Fibroblast of skin of scalp (primary cell): ENCODE measurements around the gene NYAP1.
A peak's percentile ranks its signal among the peaks of the same experiment; 100 is the strongest.

Source experiments
- DNase-seq: peaks from one replicate; pipeline ENCODE4 v3.0.0-alpha.2; 2013

Gene NYAP1

GRCh38 chr7:100464210-100464660 is 19.5 kb upstream of the NYAP1 start, which contains the start of gene SPACDR:
SPACDR (minus strand) TSS chr7:100464260; CDS start chr7:100464025, 235 bp downstream.
- no peak for DNase-seq

- no peak for DNase-seq
These were observed 18.9 kb upstream of the NYAP1 start for GRCh38 chr7:100464791-100465190.

GRCh38 chr7:100465299-100465698 is 18.4 kb upstream of the NYAP1 start:
- no peak for DNase-seq

- peak; percentile 81 for DNase-seq
These were observed 17.9 kb upstream of the NYAP1 start for GRCh38 chr7:100465702-100466311.

- no peak for DNase-seq
These were observed 16.8 kb upstream of the NYAP1 start for GRCh38 chr7:100466653-100467605.

- no peak for DNase-seq
These were observed 15.9 kb upstream of the NYAP1 start for GRCh38 chr7:100467638-100468373.

- DNase-seq = peak; percentile 68
These were observed 14.3 kb upstream of the NYAP1 start for GRCh38 chr7:100469227-100470044.

- DNase-seq = no peak
These were observed 12.7 kb upstream of the NYAP1 start for GRCh38 chr7:100471021-100471420.

- DNase-seq = no peak
These were observed 11.4 kb upstream of the NYAP1 start for GRCh38 chr7:100472121-100472851.

- DNase-seq = peak; percentile 60
These were observed 10.8 kb upstream of the NYAP1 start for GRCh38 chr7:100472854-100473499.

- no peak for DNase-seq
These were observed 8.2 kb upstream of the NYAP1 start for GRCh38 chr7:100475549-100475948.

- no peak for DNase-seq
These were observed 7.5 kb upstream of the NYAP1 start for GRCh38 chr7:100476101-100476780.

GRCh38 chr7:100476903-100477870 is 6.5 kb upstream of the NYAP1 start:
- no peak for DNase-seq

- no peak for DNase-seq
These were observed 5.9 kb upstream of the NYAP1 start for GRCh38 chr7:100477871-100478267.

- DNase-seq = peak; percentile 94
These were observed 4.6 kb upstream of the NYAP1 start, which contains the start of gene TSC22D4 for GRCh38 chr7:100478958-100479660. TSC22D4 (minus strand) TSS chr7:100479214; CDS start chr7:100478038, 1,176 bp downstream.

GRCh38 chr7:100481466-100481865 is 2.3 kb upstream of the NYAP1 start:
- no peak for DNase-seq

GRCh38 chr7:100482728-100483089 is 1.0 kb upstream of the NYAP1 start:
- no peak for DNase-seq

- peak; percentile 61 for DNase-seq
These were observed 521 bp upstream of the NYAP1 start for GRCh38 chr7:100483090-100483721.
